Measurements from ENCODE around the gene KRTAP10-12. TPM values are rescaled to one million over a fixed set of nuclear protein-coding genes. Genes with fewer than 3 reads are reported as not detected.

KRTAP10-12 gene
- total RNA-seq, 1 experiment from 2014 or later, result not detected

DNA sequence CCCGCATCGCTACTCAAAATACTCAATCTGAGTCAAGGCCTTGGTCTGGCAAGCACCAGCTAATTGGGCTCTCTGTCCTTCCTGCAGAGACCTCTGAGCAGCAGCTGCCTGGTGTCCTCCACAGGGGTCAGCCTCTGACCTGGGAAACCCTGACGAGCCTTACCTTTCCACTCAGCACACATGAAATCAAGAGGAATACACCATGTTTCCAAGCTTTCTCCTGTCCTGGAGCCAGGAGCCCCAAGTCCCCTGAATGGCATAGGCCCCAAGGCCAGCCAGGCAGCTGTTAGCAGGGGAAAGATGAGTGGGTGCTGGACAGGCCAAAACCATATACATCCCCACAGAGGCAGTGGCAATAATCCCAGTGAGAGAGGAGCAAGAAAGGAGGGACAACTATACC is 41.6 kb downstream of the KRTAP10-12 start:
- Mint-ChIP-seq H3K36me3 (peaks cover 59% of the 10 kb centered on the region), H3K27me3 (ENCODE audit: low read depth) (peaks cover 22% of the 10 kb centered on the region), H3K4me1 (peaks cover 25% of the 10 kb centered on the region), H3K27ac (no peak overlapping the region), H3K4me3 (no peak overlapping the region), H3K9me3 (peaks cover 64% of the 10 kb centered on the region)
- ATAC-seq (no peak), DNase-seq (ENCODE audit: low spot score) (no peak)
- TF ChIP-seq ZNF232 (CRISPR knock-in tag; IDR thresholded peaks at IDR 0.05), result no peak
- TF ChIP-seq NFYB (CRISPR knock-in tag; conservative IDR thresholded peaks at IDR 0.05; ENCODE audit: low read depth), result no peak
- no peak for TF ChIP-seq GTF2I (CRISPR knock-in tag; conservative IDR thresholded peaks at IDR 0.05)
- TF ChIP-seq, protein P1, sequence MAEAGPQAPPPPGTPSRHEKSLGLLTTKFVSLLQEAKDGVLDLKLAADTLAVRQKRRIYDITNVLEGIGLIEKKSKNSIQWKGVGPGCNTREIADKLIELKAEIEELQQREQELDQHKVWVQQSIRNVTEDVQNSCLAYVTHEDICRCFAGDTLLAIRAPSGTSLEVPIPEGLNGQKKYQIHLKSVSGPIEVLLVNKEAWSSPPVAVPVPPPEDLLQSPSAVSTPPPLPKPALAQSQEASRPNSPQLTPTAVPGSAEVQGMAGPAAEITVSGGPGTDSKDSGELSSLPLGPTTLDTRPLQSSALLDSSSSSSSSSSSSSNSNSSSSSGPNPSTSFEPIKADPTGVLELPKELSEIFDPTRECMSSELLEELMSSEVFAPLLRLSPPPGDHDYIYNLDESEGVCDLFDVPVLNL (CRISPR knock-in tag; IDR thresholded peaks at IDR 0.05; ENCODE audit: borderline replicate concordance, low read depth), result no peak
- no peak for TF ChIP-seq ZBTB21 (CRISPR knock-in tag; IDR thresholded peaks at IDR 0.05; ENCODE audit: borderline replicate concordance)
- TF ChIP-seq RELA (CRISPR knock-in tag; IDR thresholded peaks at IDR 0.05; ENCODE audit: borderline replicate concordance), result no peak
- TF ChIP-seq CBFB (CRISPR knock-in tag; IDR thresholded peaks at IDR 0.05; ENCODE audit: low read depth), result no peak
- no peak for TF ChIP-seq ZNF396 (CRISPR knock-in tag; IDR thresholded peaks at IDR 0.05; ENCODE audit: borderline replicate concordance)
- POLR2A ChIA-PET, result no interaction called here
- CTCF ChIA-PET, result interaction anchor here (1.1 kb wide), 1 partner anchor 13 kb away, joined by 3 read pairs; no protein-coding TSS in a partner anchor

DNA sequence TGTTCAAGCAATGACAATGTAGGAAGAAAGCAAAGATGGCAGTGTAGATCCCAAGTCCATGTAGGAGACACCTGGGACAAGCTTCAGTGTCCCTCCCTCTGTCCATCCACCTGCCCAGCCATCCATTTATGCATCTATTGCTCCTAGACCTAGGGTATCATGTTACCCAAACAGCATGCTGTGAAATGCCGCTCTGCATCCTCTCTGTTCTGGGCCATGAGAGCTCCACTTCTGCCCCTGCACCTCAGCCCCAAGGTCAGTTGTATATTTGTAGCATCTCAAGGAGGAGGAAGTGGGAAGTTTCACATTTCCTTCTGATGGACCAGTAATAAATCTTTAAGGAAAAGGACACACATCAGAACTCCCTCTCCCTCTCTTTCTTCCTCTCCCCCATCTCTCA is 42.3 kb downstream of the KRTAP10-12 start:
- no peak for TF ChIP-seq ZNF423 (CRISPR knock-in tag; IDR thresholded peaks at IDR 0.05)
- no peak for TF ChIP-seq ELF4 (CRISPR knock-in tag; IDR thresholded peaks at IDR 0.05; ENCODE audit: low read depth)
- TF ChIP-seq ATF2 (CRISPR knock-in tag; IDR thresholded peaks at IDR 0.05; ENCODE audit: borderline replicate concordance, low read depth), result no peak
- TF ChIP-seq USF1 (CRISPR knock-in tag; IDR thresholded peaks at IDR 0.05), result no peak
- no peak for TF ChIP-seq RORB (CRISPR knock-in tag; IDR thresholded peaks at IDR 0.05)
- no peak for TF ChIP-seq FOXK1 (CRISPR knock-in tag; IDR thresholded peaks at IDR 0.05)
- TF ChIP-seq, protein P2, sequence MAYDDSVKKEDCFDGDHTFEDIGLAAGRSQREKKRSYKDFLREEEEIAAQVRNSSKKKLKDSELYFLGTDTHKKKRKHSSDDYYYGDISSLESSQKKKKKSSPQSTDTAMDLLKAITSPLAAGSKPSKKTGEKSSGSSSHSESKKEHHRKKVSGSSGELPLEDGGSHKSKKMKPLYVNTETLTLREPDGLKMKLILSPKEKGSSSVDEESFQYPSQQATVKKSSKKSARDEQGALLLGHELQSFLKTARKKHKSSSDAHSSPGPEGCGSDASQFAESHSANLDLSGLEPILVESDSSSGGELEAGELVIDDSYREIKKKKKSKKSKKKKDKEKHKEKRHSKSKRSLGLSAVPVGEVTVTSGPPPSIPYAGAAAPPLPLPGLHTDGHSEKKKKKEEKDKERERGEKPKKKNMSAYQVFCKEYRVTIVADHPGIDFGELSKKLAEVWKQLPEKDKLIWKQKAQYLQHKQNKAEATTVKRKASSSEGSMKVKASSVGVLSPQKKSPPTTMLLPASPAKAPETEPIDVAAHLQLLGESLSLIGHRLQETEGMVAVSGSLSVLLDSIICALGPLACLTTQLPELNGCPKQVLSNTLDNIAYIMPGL (CRISPR knock-in tag; IDR thresholded peaks at IDR 0.05), result no peak
- TF ChIP-seq ZSCAN18 (CRISPR knock-in tag; IDR thresholded peaks at IDR 0.05), result no peak
- TF ChIP-seq, protein P3, sequence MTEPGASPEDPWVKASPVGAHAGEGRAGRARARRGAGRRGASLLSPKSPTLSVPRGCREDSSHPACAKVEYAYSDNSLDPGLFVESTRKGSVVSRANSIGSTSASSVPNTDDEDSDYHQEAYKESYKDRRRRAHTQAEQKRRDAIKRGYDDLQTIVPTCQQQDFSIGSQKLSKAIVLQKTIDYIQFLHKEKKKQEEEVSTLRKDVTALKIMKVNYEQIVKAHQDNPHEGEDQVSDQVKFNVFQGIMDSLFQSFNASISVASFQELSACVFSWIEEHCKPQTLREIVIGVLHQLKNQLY (CRISPR knock-in tag; IDR thresholded peaks at IDR 0.05), result no peak
- TF ChIP-seq, protein P4, sequence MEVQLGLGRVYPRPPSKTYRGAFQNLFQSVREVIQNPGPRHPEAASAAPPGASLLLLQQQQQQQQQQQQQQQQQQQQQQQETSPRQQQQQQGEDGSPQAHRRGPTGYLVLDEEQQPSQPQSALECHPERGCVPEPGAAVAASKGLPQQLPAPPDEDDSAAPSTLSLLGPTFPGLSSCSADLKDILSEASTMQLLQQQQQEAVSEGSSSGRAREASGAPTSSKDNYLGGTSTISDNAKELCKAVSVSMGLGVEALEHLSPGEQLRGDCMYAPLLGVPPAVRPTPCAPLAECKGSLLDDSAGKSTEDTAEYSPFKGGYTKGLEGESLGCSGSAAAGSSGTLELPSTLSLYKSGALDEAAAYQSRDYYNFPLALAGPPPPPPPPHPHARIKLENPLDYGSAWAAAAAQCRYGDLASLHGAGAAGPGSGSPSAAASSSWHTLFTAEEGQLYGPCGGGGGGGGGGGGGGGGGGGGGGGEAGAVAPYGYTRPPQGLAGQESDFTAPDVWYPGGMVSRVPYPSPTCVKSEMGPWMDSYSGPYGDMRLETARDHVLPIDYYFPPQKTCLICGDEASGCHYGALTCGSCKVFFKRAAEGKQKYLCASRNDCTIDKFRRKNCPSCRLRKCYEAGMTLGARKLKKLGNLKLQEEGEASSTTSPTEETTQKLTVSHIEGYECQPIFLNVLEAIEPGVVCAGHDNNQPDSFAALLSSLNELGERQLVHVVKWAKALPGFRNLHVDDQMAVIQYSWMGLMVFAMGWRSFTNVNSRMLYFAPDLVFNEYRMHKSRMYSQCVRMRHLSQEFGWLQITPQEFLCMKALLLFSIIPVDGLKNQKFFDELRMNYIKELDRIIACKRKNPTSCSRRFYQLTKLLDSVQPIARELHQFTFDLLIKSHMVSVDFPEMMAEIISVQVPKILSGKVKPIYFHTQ (CRISPR knock-in tag; IDR thresholded peaks at IDR 0.05), result no peak
- no peak for TF ChIP-seq FOXP1 (CRISPR knock-in tag; IDR thresholded peaks at IDR 0.05; ENCODE audit: borderline replicate concordance)
- TF ChIP-seq TEAD4 (CRISPR knock-in tag; IDR thresholded peaks at IDR 0.05), result no peak
- no peak for TF ChIP-seq MAX (CRISPR knock-in tag; IDR thresholded peaks at IDR 0.05)
- TF ChIP-seq E2F1 (CRISPR knock-in tag; IDR thresholded peaks at IDR 0.05), result no peak
- TF ChIP-seq ZNF416 (CRISPR knock-in tag; IDR thresholded peaks at IDR 0.05), result no peak
- no peak for DNase-seq (ENCODE audit: low spot score)
- H3K4me3 Mint-ChIP-seq, result no peak overlapping the region
- H3K4me1 Mint-ChIP-seq, result peaks cover 25% of the 10 kb centered on the region
- peaks cover 65% of the 10 kb centered on the region for H3K36me3 Mint-ChIP-seq
- no peak overlapping the region for H3K27ac Mint-ChIP-seq
- ATAC-seq, result no peak
- ChIA-PET CTCF (interaction anchor here (1.1 to 2.4 kb wide), 3 partner anchors 10 to 21 kb away, joined by 3 to 6 read pairs (median 5); no protein-coding TSS in a partner anchor), POLR2A (no interaction called here)
- H3K9me3 Mint-ChIP-seq, result peaks cover 71% of the 10 kb centered on the region
- H3K27me3 Mint-ChIP-seq (ENCODE audit: low read depth), result peaks cover 22% of the 10 kb centered on the region
